Osteoblast (primary cell): Measurements from ENCODE around the gene TRAF1. TPM values are rescaled to one million over a fixed set of nuclear protein-coding genes. Genes with fewer than 3 reads are reported as not detected.

ENCODE experiments used
- DNase-seq: peaks from one replicate; pipeline ENCODE4 v3.0.0; 2011; ENCODE audit warnings: low spot score, mixed read lengths; ENCODE audit not compliant: insufficient read length; ENCODE audit errors: missing footprints
- H2AFZ ChIP-seq: 2 replicates; pipeline ENCODE4 v1.6.0; 2011; ENCODE audit warnings: mild to moderate bottlenecking, low read length
- H3K27ac ChIP-seq: 2 replicates; pipeline ENCODE4 v1.5.1; 2011; ENCODE audit warnings: mild to moderate bottlenecking, low read depth, low read length, moderate library complexity
- H3K27me3 ChIP-seq: 2 replicates; pipeline ENCODE4 v1.6.0; 2012; ENCODE audit warnings: mild to moderate bottlenecking, control low read depth, inconsistent platforms, low read length, moderate library complexity; ENCODE audit not compliant: insufficient read depth
- H3K36me3 ChIP-seq: 2 replicates; pipeline ENCODE4 v1.5.1; 2011; ENCODE audit warnings: mild to moderate bottlenecking, low read length, control low read depth, moderate library complexity; ENCODE audit not compliant: insufficient read depth
- H3K4me1 ChIP-seq: 2 replicates; pipeline ENCODE4 v1.5.1; 2011; ENCODE audit warnings: mild to moderate bottlenecking, low read length, control low read depth, moderate library complexity; ENCODE audit not compliant: insufficient read depth
- H3K4me2 ChIP-seq: 2 replicates; pipeline ENCODE4 v1.6.0; 2011; ENCODE audit warnings: mild to moderate bottlenecking, low read length; ENCODE audit not compliant: insufficient read depth
- H3K4me3 ChIP-seq: fragments of 200-600 bp; sonication (generic); 3 replicates; pipeline ENCODE4 v1.5.1; 2012; ENCODE audit warnings: mild to moderate bottlenecking, low read length, inconsistent platforms; ENCODE audit not compliant: insufficient read depth
- H3K79me2 ChIP-seq: 2 replicates; pipeline ENCODE4 v1.6.0; 2012; ENCODE audit warnings: mild to moderate bottlenecking, low read length, control low read depth, inconsistent platforms; ENCODE audit not compliant: insufficient read depth
- H3K9me3 ChIP-seq: 2 replicates; pipeline ENCODE4 v1.5.1; 2011; ENCODE audit warnings: low read depth, low read length, control low read depth
- H4K20me1 ChIP-seq: 2 replicates; pipeline ENCODE4 v1.6.0; 2012; ENCODE audit warnings: mild to moderate bottlenecking, low read length, control low read depth; ENCODE audit not compliant: insufficient read depth
- total RNA-seq: library from RNA; depleted of rRNA; stranded (reverse); fragments of >200 nt; gene quantifications from 2 replicates; pipeline ENCODE4 v1.2.3, GENCODE V29; 2012
- TF ChIP-seq, protein P1 (sequence below): IDR thresholded peaks from 2 replicates; pipeline ENCODE4 v1.5.1; 2011; ENCODE audit warnings: mild to moderate bottlenecking, low read depth, low read length, moderate library complexity; ENCODE audit errors: extremely low read depth

Gene TRAF1
- total RNA-seq, 1 donor = 1.8 TPM

DNA sequence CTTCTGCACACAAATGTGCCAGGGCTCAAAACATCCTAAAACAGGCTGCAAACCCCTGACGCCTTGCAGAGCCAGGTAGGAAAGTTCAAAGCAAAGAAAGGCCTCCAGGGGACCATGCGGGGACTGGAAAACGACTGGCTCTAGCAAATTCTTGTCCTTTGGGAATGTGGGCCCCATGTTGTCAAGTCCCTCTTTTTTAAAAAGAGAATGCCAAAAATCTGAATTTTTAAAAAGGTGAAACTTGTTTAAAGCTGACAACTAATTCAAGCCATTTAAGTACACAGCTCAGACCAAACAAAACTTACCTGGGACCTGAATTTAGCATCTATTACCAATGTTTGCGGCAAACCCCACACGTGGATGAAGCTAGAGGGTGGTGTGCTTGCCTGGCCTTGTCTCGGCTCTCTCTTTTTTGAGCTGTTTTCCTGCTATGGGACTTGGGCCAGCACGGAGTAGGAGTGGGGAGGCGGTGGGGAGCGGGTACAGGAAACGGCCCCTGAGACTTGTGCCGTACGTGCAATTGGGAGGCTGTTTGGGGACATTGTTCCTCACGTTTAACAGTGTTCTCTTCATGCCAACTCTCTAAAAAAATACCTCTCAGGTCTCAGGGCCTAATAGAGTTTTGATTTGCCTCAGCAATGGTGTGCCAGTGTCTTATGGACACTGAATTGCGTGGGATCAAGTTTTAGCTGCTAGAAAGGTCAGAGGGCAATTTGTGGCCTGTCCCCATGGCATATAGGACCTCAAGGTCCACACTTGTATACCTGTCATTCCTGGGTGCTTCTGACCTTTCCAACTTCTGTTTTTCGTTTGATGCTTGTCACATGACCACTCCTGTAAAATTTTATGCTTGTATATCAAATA lies 34.5 kb downstream of the TRAF1 start:
- no peak overlapping the region for H2AFZ ChIP-seq
- no peaks in the 10 kb centered on the region for H4K20me1 ChIP-seq
- H3K27me3 ChIP-seq = peaks cover 34% of the 10 kb centered on the region
- no peak overlapping the region for H3K4me3 ChIP-seq
- peaks cover 7% of the 10 kb centered on the region for H3K4me1 ChIP-seq
- TF ChIP-seq, protein P1, sequence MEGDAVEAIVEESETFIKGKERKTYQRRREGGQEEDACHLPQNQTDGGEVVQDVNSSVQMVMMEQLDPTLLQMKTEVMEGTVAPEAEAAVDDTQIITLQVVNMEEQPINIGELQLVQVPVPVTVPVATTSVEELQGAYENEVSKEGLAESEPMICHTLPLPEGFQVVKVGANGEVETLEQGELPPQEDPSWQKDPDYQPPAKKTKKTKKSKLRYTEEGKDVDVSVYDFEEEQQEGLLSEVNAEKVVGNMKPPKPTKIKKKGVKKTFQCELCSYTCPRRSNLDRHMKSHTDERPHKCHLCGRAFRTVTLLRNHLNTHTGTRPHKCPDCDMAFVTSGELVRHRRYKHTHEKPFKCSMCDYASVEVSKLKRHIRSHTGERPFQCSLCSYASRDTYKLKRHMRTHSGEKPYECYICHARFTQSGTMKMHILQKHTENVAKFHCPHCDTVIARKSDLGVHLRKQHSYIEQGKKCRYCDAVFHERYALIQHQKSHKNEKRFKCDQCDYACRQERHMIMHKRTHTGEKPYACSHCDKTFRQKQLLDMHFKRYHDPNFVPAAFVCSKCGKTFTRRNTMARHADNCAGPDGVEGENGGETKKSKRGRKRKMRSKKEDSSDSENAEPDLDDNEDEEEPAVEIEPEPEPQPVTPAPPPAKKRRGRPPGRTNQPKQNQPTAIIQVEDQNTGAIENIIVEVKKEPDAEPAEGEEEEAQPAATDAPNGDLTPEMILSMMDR = no peak
- H3K9me3 ChIP-seq = no peaks in the 10 kb centered on the region
- no peaks in the 10 kb centered on the region for H3K36me3 ChIP-seq
- no peaks in the 10 kb centered on the region for H3K79me2 ChIP-seq
- DNase-seq = no peak
- no peak overlapping the region for H3K4me2 ChIP-seq
- H3K27ac ChIP-seq = no peak overlapping the region

DNA sequence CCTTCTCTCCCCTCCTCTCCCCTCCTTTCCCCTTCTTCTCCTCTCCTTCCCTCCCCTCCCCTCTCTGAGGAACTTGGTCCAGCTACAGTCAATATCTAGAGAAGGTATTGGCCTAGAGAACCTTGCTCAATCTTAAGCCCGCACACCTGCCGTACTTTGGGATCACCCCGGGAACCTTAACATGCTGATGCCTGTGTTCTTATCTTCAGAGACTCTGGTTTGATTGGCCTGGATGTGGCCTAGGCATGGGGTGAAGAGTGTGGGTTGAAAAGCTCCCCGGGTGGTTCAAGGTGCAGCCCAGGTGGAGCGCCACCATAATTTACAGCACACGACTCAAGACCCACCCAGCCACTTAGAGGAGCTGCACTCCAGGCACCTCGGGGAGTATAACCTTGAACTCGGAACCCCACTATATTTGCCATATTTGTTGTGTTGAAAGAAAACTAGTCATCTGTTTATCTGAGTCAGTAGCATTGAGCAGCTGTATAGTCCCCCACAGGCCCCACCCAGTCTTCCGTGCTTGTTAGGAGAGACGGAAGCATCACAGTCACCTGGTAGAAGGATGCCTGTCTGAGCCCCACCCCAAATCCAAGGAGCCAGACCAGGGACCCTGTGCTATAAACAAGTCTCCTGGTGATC lies 35.2 kb downstream of the TRAF1 start:
- no peaks in the 10 kb centered on the region for H3K36me3 ChIP-seq
- H3K4me3 ChIP-seq = no peak overlapping the region
- no peak overlapping the region for H2AFZ ChIP-seq
- H3K4me1 ChIP-seq = peaks cover 12% of the 10 kb centered on the region
- H3K4me2 ChIP-seq = no peak overlapping the region
- DNase-seq = no peak
- peaks cover 34% of the 10 kb centered on the region for H3K27me3 ChIP-seq
- H3K27ac ChIP-seq = no peak overlapping the region
- no peaks in the 10 kb centered on the region for H3K79me2 ChIP-seq
- H4K20me1 ChIP-seq = no peaks in the 10 kb centered on the region
- no peaks in the 10 kb centered on the region for H3K9me3 ChIP-seq
- TF ChIP-seq, protein P1 = no peak

DNA sequence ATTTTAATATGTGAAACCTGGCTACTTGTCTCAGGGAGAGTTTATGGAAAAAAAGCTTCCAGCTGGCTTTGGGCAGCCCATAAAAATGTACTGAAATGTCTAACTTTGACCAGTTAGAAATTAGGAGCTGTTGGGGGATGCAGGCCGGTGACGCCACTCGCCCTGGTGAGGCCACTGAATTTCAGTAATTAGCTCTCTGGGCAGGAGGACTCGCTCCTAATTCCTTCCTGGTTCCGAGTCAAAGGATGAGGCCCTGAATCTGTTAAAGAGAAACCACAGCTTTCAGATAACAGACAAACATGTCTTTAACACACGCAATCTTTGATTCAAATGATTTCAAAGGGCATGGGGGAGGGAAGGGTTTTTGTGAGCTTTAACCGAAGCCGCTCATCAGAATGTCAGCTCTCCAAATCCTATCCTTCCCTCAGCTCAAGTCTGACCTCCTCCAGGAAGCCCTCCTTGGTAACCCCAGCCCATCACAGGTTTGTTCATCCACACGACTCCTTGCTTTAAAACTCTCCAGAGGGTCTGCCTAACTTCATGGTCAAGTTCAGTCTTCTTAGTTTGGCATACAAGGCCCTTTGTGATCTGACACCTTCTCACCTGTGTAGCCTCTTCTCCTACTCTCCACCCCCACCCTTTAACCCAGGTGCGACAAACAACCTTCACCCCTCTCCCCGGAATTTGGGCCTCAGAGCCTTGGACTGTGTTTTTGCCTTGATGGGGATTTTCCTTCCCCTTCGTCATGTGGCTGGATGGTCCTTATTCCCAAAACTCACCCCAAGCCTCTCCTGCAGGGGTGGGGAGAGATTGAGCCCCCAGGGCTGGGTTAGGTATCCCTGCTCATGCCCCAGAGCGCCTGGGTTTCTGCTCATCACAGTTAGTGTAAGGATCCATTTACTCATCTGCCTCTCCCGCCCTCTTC lies 36.0 kb downstream of the TRAF1 start:
- H3K4me1 ChIP-seq = peaks cover 20% of the 10 kb centered on the region

More for the DNA sequence above, 36.0 kb downstream of the TRAF1 start:
- Histone ChIP-seq H3K36me3 (no peaks in the 10 kb centered on the region), H3K27me3 (peaks cover 30% of the 10 kb centered on the region), H4K20me1 (no peaks in the 10 kb centered on the region), H3K4me3 (no peak overlapping the region), H3K9me3 (no peaks in the 10 kb centered on the region), H3K79me2 (no peaks in the 10 kb centered on the region), H2AFZ (no peak overlapping the region), H3K27ac (no peak overlapping the region), H3K4me2 (no peak overlapping the region)
- DNase-seq = no peak
- TF ChIP-seq, protein P1 = no peak
